Measurements from ENCODE around the gene LPP.
A peak's percentile ranks its signal among the peaks of the same experiment; 100 is the strongest.
"Not testable (repeated sequence)": the region's sequence is repeated elsewhere in the genome, so short reads cannot be mapped to it uniquely, and the experiment has no call there.

Gene LPP, protein sequence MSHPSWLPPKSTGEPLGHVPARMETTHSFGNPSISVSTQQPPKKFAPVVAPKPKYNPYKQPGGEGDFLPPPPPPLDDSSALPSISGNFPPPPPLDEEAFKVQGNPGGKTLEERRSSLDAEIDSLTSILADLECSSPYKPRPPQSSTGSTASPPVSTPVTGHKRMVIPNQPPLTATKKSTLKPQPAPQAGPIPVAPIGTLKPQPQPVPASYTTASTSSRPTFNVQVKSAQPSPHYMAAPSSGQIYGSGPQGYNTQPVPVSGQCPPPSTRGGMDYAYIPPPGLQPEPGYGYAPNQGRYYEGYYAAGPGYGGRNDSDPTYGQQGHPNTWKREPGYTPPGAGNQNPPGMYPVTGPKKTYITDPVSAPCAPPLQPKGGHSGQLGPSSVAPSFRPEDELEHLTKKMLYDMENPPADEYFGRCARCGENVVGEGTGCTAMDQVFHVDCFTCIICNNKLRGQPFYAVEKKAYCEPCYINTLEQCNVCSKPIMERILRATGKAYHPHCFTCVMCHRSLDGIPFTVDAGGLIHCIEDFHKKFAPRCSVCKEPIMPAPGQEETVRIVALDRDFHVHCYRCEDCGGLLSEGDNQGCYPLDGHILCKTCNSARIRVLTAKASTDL

DNA sequence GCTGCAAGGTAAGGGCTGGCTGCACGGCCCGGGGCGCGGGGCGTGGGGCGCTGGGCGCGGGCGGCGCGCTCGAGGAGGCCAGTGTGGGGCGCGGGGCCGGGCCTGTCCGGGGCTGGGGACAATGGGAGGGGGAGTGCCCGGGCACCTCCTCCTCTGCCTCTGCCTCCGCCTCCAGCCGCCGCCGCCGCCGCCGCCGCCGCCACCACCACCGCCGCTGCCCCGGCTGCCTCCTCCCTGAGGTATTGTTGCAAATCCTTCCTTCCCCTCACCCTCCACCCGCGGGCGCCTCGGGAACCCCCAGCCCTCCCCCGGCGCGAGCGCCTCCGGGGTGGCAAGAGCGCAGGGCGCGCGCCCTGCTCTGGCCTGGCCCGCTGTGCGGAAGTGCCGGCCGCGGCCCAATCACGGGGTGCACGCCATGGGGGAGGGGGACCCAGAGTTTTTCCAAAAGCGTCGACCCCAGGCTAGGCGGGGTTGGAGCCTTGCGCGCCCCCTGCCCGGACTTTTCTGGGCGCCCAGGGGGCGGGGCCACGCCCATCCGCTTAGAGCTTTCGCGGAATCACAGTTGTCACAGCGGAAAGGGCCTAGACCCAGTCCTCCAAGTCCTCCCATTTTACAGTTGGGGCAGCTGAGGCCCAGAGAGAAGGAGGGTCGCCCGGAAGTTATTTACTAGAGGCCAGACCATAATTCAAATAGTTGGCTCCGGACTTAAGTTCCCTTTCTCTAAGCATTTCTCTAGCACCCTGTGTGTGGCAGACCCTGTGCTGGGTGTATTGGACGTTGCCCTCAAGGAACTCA, at the start of gene LPP:
Gene LPP, plus strand, starts transcription at position 144 of the 795 bp plus-strand sequence. CDS start 251,964 bp downstream, outside the sequence.
- peak; percentile 50 for DNase-seq (ENCODE audit: low read depth)

DNA sequence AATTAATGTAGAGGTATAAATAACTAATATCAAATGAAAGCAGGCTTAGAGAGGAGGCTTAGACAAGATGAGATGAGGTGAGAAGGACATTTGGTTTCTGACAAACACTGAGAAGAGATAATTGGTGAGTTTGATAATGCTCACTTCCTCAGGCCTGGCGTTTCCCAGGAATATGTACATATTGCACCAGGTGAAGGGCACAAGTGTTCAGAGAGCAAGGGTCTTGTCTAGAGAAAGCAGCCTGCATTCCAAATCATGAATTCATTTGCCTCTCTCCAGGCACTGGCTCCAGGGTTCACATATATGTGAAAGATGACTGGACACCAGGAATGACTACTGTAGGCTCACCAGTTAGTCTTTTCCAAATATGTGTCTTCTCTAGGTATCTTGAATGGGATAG, 48.0 kb upstream of the LPP start:
- no peak for DNase-seq (ENCODE audit: low read depth)

DNA sequence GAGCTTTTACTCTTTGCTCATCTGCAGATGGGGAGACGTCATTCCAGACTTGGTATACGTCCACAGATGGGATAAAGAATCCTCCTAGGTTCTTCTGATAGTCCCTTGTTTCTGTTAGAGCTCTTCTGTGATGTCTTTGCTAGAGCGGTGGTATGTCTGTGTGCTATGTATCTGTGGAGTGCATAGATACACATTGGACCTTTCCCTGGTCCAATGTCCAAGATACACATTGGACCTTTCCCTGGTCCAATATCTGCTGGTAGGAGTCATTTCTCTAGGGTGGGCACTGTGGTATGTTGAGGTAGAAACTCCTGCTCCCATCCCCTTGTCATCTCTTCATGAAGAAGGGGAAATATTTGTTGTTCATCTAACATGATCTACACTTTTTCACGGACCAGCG, 47.5 kb upstream of the LPP start:
- DNase-seq (ENCODE audit: low read depth), result no peak

DNA sequence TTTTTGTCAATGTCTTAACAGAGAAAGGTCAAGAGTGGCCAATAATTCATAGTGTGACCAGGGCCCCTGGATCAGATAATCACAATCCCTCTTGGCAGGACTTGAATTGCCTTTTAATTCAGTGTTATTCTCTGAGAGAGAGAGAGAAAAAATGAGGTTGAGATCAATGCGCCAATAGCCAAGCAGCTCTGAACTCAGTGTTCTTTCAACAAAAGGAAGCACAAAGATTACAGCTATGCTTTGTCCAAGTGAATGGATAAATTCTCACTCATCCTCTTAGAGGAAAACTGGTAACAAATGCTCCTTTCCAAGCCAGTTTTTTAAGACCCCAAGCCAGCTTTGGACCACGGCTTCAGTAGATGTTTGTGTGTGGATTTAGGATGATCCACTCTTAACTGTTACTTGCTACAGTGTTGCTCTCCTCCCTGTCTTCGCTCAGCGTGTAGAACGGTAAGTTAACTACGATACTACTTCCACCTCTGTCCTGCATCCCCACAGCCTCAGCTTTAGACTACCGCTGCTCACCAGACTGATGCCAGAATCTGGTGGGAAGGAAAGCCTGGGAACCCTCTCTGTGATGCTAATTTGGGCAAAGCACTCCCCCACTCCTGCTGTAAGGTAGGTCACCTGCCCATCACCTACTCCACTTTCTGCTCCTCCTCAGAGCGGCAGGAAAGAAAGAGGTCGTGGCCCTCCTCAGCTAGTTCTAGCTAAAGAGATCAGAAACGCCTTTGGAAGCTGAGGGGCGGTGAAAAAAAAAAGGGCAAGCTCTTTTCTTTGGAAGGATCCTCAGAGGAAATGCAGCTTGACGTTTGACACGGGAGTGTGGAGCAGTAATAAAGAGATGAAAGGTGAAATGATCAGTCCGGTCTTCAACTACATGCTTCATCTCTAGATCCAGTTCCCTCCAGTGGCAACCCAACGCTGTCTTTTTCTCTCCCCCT, 46.8 kb upstream of the LPP start:
- no peak for DNase-seq (ENCODE audit: low read depth)

DNA sequence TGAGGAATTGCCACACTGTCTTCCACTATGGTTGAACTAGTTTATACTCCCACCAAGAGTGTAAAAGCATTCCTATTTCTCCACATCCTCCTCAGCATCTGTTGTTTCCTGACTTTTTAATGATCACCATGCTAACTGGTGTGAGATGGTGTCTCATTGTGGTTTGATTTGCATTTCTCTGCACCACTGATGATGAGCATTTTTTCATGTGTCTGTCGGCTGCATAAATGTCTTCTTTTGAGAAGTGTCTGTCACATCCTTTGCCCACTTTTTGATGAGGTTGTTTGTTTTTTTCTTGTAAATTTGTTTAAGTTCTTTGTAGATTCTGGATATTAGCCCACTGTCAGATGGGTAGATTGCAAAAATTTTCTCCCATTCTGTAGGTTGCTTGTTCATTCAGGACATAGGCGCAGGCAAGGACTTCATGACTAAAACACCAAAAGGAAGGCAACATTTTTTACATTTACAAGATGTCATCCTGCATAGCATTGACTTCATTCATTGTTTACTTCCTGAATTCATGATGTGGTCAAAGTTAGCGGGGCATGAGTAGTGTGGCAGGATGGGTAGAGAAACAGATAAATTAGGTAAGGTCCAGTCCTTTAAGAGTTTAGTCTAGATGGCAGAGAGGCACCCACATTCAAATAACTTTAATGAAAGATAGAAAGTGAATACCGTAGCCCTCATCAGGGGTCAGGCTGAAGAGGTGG, 45.1 kb upstream of the LPP start:
- no peak for DNase-seq (ENCODE audit: low read depth)

DNA sequence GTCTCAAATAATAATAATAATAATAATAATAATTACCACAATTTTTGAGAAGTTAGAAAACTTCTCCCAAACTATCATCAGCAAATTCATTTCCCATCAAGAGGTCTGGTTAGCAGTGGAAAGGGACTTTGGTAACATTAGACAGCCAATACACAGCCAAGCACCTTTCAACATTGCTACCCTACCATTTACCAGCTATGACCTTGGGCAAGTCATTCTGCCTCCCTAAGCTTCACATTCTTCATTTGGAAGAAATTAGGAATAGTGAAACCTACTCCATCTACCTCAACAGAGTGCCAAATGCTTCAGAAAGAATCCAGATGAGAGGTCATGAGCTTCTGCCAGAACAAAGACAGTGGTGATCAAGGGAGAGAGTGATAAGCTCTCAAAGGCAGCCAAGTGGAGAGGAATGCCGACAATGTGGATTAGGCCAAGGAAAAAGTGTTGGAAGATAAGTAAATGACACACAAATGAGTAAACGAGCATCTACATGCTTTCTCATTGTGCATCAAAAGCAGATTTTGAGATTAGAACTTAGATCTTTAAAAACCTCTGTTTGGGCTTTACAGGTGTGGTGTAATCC, 42.9 kb upstream of the LPP start:
- no peak for DNase-seq (ENCODE audit: low read depth)

DNA sequence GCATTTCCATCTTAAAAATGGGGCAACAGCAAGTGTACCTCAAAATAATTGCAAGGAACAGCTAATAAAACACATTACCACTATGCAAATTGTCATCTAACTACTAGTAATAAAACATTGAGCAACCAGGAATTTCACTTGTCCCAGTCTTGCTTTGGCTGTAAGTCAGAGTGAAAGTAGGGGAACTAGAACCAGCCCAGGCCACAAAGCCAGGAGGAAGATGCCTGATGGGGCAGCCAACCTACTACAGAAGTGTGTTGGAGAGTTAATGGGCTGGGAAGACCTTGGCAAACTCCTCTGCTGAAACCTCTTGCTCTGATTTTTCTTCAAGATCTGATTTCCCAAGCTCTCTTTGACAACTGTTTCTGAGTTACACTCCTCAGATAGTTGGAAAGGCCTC, 40.2 kb upstream of the LPP start:
- no peak for DNase-seq (ENCODE audit: low read depth)

DNA sequence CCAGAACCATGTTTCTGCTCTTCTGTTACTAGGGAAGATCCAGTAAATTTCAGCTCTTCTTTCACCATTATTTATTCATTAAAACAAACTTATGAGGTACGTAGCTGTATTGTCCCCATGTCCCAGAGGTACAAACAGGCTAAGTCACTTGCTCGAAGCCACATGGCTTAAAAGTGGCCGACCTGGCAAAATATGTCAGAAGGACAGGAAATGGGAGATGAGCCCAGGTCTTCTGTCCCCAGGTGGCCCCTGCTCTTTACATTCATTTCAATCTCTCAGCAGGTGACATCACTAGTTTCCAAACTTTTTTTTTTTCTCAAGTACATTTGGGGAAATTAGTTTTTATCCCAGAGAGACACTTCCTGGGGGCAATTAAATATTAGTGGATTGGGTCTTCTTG, 34.1 kb upstream of the LPP start:
- no peak for DNase-seq (ENCODE audit: low read depth)

DNA sequence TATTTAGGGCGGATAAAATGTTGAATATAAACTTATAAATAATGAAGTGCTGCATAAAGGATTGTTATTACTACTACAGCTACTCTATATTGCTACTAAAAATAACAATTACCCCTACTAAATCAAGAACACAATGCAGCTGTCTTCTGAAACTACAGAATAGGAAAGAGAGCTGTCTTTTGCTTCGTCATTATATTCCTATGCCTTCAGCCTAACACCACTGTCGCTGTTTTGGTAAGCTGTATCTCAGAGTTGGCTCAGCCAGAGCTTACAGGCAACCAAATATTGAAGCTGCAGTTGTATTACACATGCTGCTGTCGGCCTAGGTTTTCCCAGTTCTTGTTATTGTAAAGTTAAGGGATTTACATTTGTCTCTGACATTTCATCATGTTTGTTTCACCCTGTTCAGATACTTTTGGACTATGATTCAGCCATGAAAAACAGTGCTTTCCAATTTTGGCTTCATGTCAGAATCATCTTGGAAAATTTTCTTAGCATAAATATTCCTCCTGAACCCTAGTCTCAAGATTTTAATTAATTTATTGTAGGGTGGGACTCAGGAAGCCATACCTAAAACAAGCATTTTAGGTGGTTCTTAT, 31.3 kb upstream of the LPP start:
- no peak for DNase-seq (ENCODE audit: low read depth)

DNA sequence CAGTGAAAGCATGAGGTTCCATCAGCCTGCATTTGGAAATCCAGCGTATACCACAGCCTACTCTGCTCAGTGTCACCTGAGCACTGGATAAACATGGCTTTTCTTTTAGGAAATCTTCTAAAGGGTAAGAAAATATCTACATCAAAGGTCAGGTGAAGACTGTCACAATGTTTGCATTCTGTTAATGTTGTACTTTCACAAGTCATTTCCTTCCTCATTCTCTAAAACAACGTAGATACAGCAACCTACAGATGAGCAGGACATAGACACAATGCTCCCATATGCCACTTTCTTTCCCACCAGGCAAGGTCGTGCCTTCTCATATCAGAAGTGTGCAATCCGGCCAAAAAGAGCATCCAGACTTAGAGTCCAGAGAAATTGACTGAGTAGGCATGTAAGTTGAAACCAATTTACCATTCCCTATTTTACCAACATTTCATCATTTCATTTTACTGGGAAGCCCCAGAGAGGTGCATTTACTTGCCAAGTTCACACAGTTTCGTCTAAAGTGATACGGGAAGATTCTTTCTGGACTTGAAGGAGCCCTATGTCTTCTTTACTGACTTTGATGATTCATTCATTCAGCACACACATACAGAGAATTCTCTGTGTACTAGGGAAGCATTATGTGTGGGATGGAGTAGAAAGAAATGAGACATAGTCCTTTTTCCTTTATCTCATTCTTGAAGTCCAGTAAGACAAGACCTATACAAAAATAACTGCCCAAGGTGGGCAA, 30.6 kb upstream of the LPP start:
- DNase-seq (ENCODE audit: low read depth), result no peak

DNA sequence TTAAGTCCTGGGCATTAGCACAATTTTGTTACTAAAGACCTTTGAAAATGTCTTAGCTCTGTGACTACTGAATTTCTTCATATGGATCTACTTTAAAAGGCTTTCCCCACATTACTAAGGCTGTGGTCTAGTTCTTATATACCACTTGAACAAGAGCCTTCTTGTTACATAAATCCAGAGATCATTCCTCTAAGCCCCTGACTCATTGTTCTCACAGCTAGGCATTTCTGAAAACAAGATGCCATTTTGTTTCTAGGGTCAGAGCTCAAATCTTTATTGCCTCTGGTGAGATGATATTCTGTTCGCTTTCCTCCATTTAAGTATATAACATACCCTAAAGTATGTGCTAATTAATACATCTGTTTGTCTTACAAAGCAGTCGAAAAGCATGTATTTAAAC, 29.8 kb upstream of the LPP start:
- DNase-seq (ENCODE audit: low read depth), result no peak

DNA sequence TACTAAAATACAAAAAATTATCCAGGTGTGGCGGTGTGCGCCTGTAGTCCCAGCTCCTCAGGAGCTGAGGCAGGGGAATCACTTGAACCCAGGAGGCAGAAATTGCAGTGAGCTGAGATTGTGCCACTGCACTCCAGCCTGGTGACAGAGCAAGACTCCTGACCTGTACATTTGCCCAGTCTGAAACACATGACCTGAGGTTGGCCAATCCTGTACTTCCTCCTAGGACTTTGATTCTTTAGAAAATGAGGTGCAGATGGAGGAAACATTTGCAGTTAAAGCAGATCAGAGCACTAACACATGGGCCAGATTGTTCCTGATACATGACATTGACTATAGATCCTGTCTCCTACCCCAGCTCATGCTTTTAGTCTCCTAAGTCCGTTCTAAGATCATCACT, 28.9 kb upstream of the LPP start:
- DNase-seq (ENCODE audit: low read depth), result no peak

DNA sequence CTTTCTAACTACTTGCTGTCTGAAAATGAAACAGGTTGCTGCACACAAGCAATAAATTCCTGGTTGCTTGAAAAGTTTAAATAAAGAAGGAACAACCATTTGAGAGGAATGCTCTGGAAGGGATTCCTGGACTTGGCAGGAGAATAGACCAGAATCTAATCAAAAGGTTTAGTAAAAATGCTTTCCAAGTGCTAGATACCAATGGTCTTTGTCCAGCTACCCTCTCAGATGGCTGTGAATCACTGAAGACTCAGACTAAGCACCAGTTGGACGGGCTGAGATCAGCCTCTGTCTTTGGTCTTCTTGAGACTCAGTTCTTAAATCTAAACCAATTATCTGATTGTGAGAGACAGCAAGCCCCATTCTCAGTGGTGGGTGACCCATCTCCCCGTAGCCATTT, 27.7 kb upstream of the LPP start:
- no peak for DNase-seq (ENCODE audit: low read depth)

DNA sequence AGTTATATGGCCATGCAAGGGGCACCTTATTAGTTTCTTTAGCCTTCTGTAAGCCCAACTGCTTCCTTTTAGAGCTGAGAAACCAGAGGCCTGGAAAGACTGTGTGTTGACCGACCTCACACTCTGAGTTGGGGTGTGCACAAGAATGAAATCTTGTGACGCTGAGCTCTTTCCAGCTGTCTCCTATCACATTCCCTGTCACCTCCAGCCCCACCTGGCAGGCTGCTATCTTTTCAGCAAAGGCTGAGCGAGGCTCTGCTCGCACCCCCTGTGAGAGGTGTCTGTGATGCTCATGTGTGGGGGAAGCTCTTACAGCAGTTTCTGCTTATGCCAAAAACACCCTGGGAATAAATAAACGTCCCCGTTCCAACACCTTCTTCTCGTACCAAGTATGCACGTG, 27.0 kb upstream of the LPP start:
- DNase-seq (ENCODE audit: low read depth), result no peak

DNA sequence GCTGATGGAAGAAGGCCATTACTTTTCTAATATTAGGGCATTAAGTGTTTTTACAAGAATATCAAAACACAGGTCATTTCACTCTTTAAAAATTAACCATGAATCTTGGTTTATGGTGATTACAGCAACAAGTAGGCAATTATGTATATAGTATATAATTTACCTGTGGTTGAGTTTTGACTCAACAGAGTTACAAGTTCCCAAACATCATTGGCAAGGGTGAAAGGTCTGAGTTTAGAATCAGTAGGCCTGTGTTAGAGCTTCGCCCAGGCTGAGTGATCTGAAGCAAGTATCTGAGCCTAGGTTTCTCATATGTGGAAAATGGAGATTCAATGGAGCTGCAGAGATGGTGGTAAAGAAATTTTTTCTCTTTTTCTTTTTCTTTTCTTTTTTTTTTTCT, 25.1 kb upstream of the LPP start:
- no peak for DNase-seq (ENCODE audit: low read depth)

DNA sequence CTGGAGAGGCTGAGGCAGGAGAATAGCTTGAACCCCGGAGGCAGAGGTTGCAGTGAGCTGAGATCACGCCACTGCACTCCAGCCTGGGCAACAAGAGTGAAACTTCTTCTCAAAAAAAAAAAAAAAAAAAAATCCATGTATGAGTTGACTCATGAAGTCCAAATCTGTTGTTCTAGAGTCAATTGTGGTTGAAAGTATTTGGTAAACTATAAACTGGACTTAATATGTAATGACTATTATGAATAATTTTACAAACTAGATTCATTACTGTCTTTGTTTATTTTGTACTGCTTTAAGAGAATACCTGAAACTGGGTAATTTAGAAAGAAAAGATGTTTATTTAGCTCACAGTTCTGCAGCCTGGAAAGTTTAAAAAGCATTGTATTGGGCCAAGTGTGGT, 22.9 kb upstream of the LPP start:
- not testable (repeated sequence) for DNase-seq (ENCODE audit: low read depth)

DNA sequence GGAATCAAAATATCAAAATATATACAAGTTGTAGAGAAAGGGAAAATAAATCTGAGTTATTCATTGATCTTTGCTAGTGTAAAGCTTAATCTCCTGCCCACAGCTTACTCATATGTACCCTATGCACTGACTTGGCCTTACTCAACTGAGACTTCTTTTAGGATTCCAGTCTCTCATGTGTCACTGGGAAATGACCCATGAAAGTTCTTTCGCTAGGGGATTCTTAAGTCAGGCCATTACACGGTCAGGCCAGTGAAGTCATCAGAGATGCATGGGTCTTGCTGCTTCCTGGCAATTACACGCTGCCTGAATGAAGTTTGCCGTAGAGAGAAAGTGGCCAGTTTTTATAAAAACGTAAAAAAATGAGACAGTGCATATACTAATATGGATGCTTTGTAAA, 20.7 kb upstream of the LPP start:
- DNase-seq (ENCODE audit: low read depth), result no peak

DNA sequence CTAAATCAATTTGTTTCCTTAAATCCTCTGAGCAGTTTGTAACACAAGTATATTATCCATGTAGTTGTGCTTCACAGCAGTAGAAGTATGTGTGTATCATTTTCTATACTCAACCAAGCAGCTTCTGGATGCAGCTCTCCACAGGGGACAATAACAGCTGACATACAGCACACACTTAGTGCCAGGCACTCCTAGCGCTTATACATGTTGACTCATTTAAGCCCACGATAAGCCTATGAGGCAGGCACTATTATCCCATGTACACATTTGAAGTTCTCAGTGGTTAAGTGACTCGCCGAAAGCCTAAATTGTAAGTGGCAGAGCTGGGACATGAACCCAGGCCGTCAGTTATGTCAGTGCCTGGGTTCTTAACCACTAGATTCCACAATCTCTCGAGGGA, 20.3 kb upstream of the LPP start:
- no peak for DNase-seq (ENCODE audit: low read depth)

DNA sequence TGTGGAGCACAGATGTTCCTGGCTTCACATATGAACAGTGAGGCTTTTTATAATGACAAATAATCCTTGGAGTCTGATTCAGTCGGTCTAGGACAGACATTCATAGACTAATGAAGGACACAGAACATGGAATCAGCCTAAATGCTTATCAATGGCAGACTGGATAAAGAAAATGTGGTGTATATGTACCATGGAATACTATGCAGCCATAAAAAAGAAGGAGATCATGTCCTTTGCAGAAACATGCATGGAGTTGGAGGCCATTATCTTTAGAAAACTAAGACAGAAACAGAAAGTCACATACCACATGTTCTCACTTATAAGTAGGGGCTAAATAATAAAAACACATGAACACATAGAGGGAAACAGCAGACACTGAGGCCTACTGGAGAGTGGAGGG, 19.9 kb upstream of the LPP start:
- DNase-seq (ENCODE audit: low read depth), result no peak

DNA sequence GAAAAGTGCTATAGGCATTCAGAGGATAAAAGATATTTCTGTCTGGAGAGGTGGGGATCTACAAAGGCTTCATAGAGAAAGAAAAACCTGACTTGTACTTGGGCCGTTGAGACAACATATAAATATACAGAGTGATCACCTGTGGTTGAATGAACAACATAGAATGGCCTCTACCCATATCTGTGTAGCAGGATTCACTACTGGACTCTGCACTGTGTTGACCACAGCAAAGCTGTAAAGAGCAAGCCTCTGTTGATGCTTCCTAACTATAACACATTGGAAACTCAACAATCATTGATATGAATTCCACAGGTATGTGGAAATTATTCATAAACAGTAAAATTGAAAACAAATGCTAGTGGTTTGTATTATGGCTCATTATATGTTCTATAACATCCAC, 19.1 kb upstream of the LPP start:
- no peak for DNase-seq (ENCODE audit: low read depth)

Measured in stimulated activated CD8-positive, alpha-beta memory T cell treated with anti-CD3 and anti-CD28 coated beads, Interleukin-15, amount 100 ng/mL, for 24 hours (primary cell).